Right lobe of liver (tissue), 4 donors: ENCODE results near the gene KIAA0586.

Source experiments
- POLR2A ChIP-seq: fragments of 450-650 bp; IDR thresholded peaks from one replicate; pipeline ENCODE4 v1.6.1; 2017; ENCODE audit warnings: antibody characterized with exemption, mild to moderate bottlenecking
- TF ChIP-seq, protein P1 (sequence below), 4 donors: fragments of 200-600 bp in 3 of 4; fragments of 450-650 bp in 1 of 4; IDR thresholded peaks; one replicate each; pipeline versions ENCODE4 v1.5.1 to v1.8.0; 2016 to 2022; ENCODE audit warnings: antibody characterized with exemption in 4 of 4, mild to moderate bottlenecking in 2 of 4
- donor health status: DM: no; HTN: no; CAD: no.
- donor health status: DM: no; HTN: no; CAD: no.
- donor health status: DM: no; HTN: yes; CAD: no.

DNA sequence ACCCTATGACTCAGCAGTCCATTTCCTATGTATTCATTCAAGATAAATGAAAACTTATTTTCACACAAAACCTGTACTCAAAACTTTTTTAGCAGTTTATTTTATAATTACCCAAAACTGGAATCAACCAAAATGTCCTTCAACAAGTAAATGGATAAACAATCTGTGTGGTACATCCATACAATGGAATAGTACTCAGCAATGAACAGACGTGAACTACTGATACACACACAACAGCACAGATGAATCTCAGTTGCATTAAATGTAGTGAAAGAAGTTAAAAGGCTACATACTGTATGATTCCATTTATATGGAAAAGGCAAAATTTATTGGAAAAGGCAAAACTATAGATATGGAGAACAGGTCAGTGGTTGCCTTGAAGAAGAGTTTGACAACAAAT, 90.1 kb downstream of the KIAA0586 start:
- TF ChIP-seq POLR2A = no peak
- TF ChIP-seq, protein P1, sequence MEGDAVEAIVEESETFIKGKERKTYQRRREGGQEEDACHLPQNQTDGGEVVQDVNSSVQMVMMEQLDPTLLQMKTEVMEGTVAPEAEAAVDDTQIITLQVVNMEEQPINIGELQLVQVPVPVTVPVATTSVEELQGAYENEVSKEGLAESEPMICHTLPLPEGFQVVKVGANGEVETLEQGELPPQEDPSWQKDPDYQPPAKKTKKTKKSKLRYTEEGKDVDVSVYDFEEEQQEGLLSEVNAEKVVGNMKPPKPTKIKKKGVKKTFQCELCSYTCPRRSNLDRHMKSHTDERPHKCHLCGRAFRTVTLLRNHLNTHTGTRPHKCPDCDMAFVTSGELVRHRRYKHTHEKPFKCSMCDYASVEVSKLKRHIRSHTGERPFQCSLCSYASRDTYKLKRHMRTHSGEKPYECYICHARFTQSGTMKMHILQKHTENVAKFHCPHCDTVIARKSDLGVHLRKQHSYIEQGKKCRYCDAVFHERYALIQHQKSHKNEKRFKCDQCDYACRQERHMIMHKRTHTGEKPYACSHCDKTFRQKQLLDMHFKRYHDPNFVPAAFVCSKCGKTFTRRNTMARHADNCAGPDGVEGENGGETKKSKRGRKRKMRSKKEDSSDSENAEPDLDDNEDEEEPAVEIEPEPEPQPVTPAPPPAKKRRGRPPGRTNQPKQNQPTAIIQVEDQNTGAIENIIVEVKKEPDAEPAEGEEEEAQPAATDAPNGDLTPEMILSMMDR (IDR thresholded peaks at IDR 0.05) = no peak
